CD4-positive, alpha-beta T cell treated with Interleukin-12 subunit alpha and Interleukin-12 subunit beta, for 1 hour (primary cell): ENCODE data around the gene MAD2L2.

Source experiments
- DNase-seq: peaks from one replicate; pipeline ENCODE4 v3.0.0-alpha.2; 2020

Gene MAD2L2

GRCh38 chr1:11681071-11681771 lies at the start of gene MAD2L2:
Gene MAD2L2 (minus strand): TSS chr1:11681148. CDS start chr1:11680601, 547 bp downstream.
- peak; percentile 91 for DNase-seq

GRCh38 chr1:11730429-11730891 lies 49.5 kb upstream of the MAD2L2 start:
- peak; percentile 60 for DNase-seq

- DNase-seq: no peak
Measured at GRCh38 chr1:11729498-11730428, 48.8 kb upstream of the MAD2L2 start.

GRCh38 chr1:11729155-11729497 lies 48.2 kb upstream of the MAD2L2 start:
- DNase-seq: no peak

GRCh38 chr1:11728126-11728806 lies 47.3 kb upstream of the MAD2L2 start:
- DNase-seq: no peak

- no peak for DNase-seq
Measured at GRCh38 chr1:11727119-11727518, 46.2 kb upstream of the MAD2L2 start.

- DNase-seq: no peak
Measured at GRCh38 chr1:11725616-11726015, 44.7 kb upstream of the MAD2L2 start.

- no peak for DNase-seq
Measured at GRCh38 chr1:11722538-11722937, 41.6 kb upstream of the MAD2L2 start.

GRCh38 chr1:11721311-11721710 lies 40.4 kb upstream of the MAD2L2 start:
- no peak for DNase-seq

GRCh38 chr1:11720525-11720924 lies 39.6 kb upstream of the MAD2L2 start:
- no peak for DNase-seq

- no peak for DNase-seq
Measured at GRCh38 chr1:11720033-11720376, 39.1 kb upstream of the MAD2L2 start.

- peak; percentile 88 for DNase-seq
Measured at GRCh38 chr1:11719313-11720032, 38.5 kb upstream of the MAD2L2 start.

- no peak for DNase-seq
Measured at GRCh38 chr1:11714831-11715575, 34.1 kb upstream of the MAD2L2 start.

GRCh38 chr1:11713095-11713494 lies 32.1 kb upstream of the MAD2L2 start:
- DNase-seq: no peak

- DNase-seq: no peak
Measured at GRCh38 chr1:11712285-11712684, 31.3 kb upstream of the MAD2L2 start.

- DNase-seq: no peak
Measured at GRCh38 chr1:11711490-11711889, 30.5 kb upstream of the MAD2L2 start.

- DNase-seq: no peak
Measured at GRCh38 chr1:11708554-11709350, 27.8 kb upstream of the MAD2L2 start.

GRCh38 chr1:11707621-11708276 lies 26.8 kb upstream of the MAD2L2 start:
- no peak for DNase-seq

- no peak for DNase-seq
Measured at GRCh38 chr1:11706292-11706691, 25.3 kb upstream of the MAD2L2 start.

- DNase-seq: no peak
Measured at GRCh38 chr1:11705596-11705995, 24.6 kb upstream of the MAD2L2 start.
